Stimulated activated effector memory CD8-positive, alpha-beta T cell treated with anti-CD3 and anti-CD28 coated beads, Interleukin-12 subunit alpha, Interleukin-12 subunit beta, amount 100 ng/mL, for 72 hours (primary cell): ENCODE data around the gene DSPP.

Source experiments
- ATAC-seq: fragments of 150-1000 bp; cut with Tn5 transposase; 2 replicates; pipeline ENCODE4 v1.10.0; 2021
- DNase-seq, 2 donors: peaks; one replicate each; pipeline ENCODE4 v3.0.0; 2021 to 2022; ENCODE audit warnings: low spot score in 2 of 2
- H3K27ac Mint-ChIP-seq: one replicate; pipeline ENCODE4 v1.8.0; 2022; ENCODE audit warnings: mild to moderate bottlenecking, mixed read lengths
- H3K36me3 Mint-ChIP-seq: one replicate; pipeline ENCODE4 v1.8.0; 2022; ENCODE audit warnings: mild to moderate bottlenecking, mixed read lengths
- H3K4me1 Mint-ChIP-seq: one replicate; pipeline ENCODE4 v1.8.0; 2022; ENCODE audit warnings: mixed read lengths
- H3K4me3 Mint-ChIP-seq: one replicate; pipeline ENCODE4 v1.8.0; 2022; ENCODE audit warnings: mild to moderate bottlenecking, mixed read lengths
- H3K9me3 Mint-ChIP-seq: one replicate; pipeline ENCODE4 v1.8.0; 2022; ENCODE audit warnings: mixed read lengths

Gene DSPP

GRCh38 chr4:87659247-87659931 is 51.1 kb downstream of the DSPP start:
- H3K4me1 Mint-ChIP-seq, result no peaks in the 10 kb centered on the region
- no peak for ATAC-seq
- no peak overlapping the region for H3K4me3 Mint-ChIP-seq
- H3K36me3 Mint-ChIP-seq, result no peaks in the 10 kb centered on the region
- no peaks in the 10 kb centered on the region for H3K9me3 Mint-ChIP-seq
- no peak overlapping the region for H3K27ac Mint-ChIP-seq
- DNase-seq, result no peak

GRCh38 chr4:87662871-87663270 is 54.5 kb downstream of the DSPP start:
- H3K9me3 Mint-ChIP-seq, result no peaks in the 10 kb centered on the region
- no peak overlapping the region for H3K27ac Mint-ChIP-seq
- no peak overlapping the region for H3K4me3 Mint-ChIP-seq
- DNase-seq, result no peak
- ATAC-seq, result no peak
- no peaks in the 10 kb centered on the region for H3K4me1 Mint-ChIP-seq
- no peaks in the 10 kb centered on the region for H3K36me3 Mint-ChIP-seq
